HG03045 (cell line): Measurements from ENCODE around the gene EPB41L2.
"Not testable (repeated sequence)": the region's sequence is repeated elsewhere in the genome, so short reads cannot be mapped to it uniquely, and the experiment has no call there.

Experiments used
- ATAC-seq: cut with Tn5 transposase; IDR thresholded peaks from one replicate; pipeline ENCODE4 v1.9.1; 2021; ENCODE audit warnings: mild to moderate bottlenecking, moderate library complexity; ENCODE audit not compliant: unreplicated experiment

Gene EPB41L2

GRCh38 chr6:130922922-130923321, 140.1 kb downstream of the EPB41L2 start:
- no peak for ATAC-seq

GRCh38 chr6:130920969-130921368, 142.1 kb downstream of the EPB41L2 start:
- ATAC-seq, result no peak

GRCh38 chr6:130918171-130918570, 144.9 kb downstream of the EPB41L2 start:
- ATAC-seq, result no peak

DNA sequence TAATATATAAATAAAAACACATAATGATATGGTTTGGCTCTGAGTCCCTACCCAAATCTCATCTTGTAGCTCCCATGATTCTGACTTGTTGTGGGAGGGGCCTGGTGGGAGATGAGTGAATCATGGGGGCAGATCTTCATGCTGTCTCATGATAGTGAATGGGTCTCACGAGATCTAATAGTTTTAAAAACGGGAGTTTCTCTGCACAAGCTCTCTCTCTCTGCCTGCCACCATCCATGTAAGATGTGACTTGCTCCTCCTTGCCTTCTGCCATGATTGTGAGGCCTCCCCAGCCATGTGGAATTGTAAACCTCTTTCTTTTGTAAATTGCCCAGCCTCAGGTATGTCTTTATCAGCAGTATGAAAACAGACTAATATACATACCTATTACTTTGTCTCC, 147.4 kb downstream of the EPB41L2 start:
- ATAC-seq, result not testable (repeated sequence)

- ATAC-seq, result no peak
Observed at GRCh38 chr6:130913120-130913519, 149.9 kb downstream of the EPB41L2 start.

DNA sequence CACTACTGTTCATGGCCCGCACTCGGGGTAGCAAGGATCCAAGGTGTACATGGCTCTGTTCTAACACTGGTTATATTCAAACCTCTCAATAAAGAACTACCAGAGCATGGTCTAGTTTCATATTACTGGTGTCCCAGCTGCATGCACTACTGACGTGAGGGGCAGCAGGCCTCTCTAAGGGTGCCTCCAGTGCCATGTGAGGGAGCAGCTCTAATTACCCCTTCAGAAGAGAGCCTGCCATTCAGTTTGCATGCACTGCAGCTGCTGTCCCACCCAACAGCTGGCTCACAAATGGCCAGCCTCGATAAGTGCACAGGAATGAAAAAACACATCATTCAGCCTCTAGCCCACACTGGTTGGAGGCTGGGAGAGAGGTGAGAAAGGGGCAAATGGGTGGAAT, 150.6 kb downstream of the EPB41L2 start:
- no peak for ATAC-seq

GRCh38 chr6:130908958-130909357, 154.1 kb downstream of the EPB41L2 start:
- ATAC-seq, result no peak

DNA sequence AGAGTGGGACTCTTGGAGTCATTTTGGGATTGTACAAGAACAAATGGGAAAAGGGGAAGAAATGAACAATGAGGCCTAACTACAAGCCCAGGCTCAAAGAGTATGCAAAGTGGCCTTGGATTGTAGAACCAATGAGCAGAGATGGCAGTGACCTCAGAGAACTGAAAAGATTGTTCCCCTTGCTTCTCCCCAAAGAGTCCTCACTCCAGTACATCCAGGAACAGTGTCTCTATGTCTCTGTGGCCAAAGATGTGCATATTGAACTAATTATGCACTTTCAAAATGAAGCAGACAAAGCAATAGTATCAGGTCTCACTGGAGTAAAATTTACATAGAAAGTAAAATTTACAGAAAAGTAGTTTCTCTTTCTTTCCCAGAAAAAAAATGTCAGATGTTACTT, 154.9 kb downstream of the EPB41L2 start:
- peak; percentile 82 for ATAC-seq

GRCh38 chr6:130907687-130908086, 155.4 kb downstream of the EPB41L2 start:
- no peak for ATAC-seq

DNA sequence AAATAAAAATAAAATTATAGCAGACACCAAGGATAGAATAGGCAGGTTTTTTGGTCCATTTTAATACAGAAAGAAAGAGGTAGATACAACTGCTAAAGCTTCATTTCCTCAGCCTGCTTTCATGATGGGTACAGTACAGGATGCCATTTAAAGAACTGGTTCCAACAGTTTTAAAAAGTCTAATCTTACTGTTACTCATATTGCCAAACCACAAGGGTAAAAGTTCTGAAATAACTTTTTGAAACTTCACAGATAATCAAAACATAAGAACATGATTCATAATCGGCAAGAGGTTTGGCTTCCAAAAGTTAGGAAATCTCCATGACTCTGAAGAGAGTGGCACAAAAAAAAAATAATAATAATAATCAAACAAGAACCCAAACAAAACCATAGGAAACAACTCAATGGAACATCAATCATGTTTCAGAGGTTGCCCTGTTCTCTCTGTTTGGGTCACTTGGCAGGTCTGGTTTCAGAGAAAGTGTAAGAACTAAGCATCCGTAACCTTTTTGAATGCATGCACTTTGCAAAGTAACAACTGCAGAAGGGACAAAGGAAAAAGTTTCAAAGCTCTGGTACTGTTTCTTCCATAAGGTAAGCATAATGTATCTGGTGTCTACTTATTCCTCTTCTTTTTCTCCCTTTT, 156.2 kb downstream of the EPB41L2 start:
- no peak for ATAC-seq

GRCh38 chr6:130903602-130904001, 159.4 kb downstream of the EPB41L2 start:
- no peak for ATAC-seq

DNA sequence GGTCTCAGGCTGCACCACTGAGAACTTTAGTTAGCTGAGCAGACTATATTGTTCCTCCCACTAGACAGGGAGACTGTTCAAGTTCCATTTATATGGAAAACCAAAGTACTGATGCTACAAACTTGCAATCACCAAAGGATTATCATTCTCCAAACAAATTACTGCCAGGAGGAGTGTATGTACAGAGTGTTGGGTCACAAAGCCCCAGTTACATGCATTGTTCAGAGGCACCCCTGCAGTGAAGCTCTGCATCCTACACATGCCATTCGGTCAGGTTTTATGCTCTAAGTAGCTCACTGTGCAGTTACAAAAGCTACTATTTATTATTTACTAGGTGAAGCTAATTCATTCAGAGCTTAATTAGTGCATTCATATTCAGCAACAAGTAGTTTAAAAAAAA, 160.0 kb downstream of the EPB41L2 start:
- no peak for ATAC-seq

GRCh38 chr6:130900913-130901312, 162.1 kb downstream of the EPB41L2 start:
- no peak for ATAC-seq

- ATAC-seq, result no peak
Observed at GRCh38 chr6:130896249-130896648, 166.8 kb downstream of the EPB41L2 start.

GRCh38 chr6:130895516-130895915, 167.5 kb downstream of the EPB41L2 start:
- no peak for ATAC-seq

- ATAC-seq, result no peak
Observed at GRCh38 chr6:130893766-130894165, 169.3 kb downstream of the EPB41L2 start.

DNA sequence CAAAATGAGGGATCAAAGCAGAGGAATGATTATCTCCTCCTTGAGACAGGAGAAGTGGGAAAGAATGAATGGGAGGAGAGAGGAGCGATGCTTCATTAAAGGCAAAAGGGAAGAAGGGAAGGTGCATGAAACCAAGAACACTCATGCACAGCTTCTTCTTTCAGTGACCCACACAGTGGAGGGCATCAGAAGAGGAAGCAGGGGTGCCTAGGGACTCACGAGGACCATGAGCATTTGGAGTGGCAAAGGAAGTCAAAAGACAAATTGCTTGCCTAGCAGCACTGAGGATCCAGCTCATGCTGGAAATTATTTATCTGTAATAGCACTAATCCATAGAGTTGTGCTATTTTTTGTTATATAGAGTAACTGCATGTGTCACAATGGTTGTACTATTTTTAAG, 169.8 kb downstream of the EPB41L2 start:
- no peak for ATAC-seq

GRCh38 chr6:130890521-130890971, 172.5 kb downstream of the EPB41L2 start:
- no peak for ATAC-seq

GRCh38 chr6:130889423-130889822, 173.6 kb downstream of the EPB41L2 start:
- ATAC-seq, result no peak

DNA sequence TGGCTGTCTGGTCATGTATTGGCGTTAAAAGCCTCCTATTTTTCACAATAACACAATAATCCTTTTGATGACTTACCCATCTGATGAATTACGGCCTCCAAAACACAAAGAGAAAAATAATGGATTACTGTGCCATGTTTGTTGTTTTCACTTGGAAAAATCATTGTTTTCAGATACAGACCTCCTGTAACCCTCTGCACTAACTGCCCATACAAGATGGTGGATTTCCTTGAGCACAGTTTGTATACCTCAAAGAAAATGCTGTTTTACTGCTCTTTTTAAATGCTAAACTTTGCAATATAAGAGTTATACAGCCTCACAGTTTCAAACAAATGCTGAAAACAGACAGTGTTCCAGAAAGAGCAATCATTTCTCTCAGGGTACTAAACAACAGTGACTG, 174.8 kb downstream of the EPB41L2 start:
- no peak for ATAC-seq

DNA sequence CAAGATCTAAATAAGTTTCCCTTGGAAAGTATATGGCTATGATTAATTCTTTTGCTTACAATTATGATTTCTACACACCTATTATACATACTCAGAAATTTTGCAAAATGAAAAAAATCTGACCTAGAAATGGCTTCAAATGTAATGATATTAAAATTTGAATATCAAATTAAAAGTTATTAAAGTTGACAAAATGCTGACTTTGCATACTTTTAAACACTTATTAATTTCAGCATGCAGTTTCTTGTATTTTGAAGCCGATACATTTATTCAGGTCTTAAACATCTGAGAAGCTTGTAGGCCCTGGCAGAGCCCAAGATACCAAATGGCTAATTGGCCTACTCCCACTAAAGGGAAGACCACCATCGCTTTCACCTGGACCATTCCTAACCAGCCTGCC, 176.1 kb downstream of the EPB41L2 start:
- no peak for ATAC-seq

DNA sequence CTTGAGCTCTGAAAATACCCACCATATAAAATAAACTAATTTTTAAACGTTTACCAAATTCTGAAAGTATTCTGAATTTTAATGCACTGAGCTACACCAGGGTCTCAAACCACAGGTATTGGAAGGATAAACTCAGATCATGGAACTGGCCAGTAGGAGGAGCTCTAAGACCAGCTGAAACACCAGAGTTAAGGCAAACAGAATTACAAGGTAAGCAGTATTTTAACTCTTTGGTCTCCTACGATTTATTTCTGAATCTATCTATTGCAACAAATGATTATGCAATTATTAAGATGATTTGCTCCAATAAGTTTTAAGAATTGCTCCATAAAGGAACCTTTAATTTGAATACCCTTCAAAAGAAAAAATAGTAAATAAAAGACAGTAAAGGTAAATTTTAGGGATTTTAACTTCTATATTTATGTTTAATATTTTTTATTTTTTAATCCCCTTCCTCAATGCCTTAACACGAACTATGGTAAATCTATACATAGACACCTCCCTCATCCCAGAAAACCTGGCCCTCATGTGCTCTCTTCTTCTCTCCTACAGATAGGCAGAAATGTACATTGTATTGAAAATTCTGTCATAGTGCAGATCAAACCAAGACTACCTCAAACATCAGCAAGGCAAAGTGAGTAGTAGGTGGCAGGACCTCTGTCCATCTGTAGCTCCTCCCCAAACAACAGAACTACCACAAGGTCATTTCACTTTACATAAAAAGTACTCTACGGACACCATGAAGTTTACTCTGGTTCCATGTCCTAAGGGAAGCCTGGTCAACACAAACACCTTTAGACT, 177.5 kb downstream of the EPB41L2 start:
- ATAC-seq, result peak; percentile 94
